VCaP (cell line): ENCODE measurements around the gene TRMT11.

Source experiments
- H3K27ac ChIP-seq: fragments of 450-650 bp; 2 replicates; pipeline ENCODE4 v1.5.1; 2017
- CTCF ChIP-seq: fragments of 450-650 bp; conservative IDR thresholded peaks from 2 replicates; pipeline ENCODE4 v1.5.1; 2017; ENCODE audit warnings: mild to moderate bottlenecking, moderate library complexity

TRMT11 gene

DNA sequence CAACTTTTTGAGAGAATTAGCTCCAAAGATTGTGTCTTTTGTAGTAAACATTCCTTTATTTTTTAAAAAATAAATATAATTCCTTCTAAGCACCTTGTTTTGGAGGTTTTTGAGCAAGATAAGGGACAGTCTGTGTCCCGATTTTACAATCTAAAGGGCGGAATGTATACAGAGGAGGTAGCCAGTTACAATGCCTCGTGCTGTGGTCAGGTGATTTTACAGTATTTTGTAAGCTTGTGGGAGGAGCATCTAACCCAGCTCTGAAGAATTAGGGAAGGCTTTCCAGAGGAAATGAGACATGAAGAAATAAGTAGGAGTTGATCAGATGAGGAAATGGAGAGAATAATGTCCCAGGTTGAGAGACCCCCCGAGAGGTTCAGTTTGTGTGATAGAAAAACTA lies 28.5 kb upstream of the TRMT11 start:
- peak overlapping the region; percentile 92 for H3K27ac ChIP-seq

DNA sequence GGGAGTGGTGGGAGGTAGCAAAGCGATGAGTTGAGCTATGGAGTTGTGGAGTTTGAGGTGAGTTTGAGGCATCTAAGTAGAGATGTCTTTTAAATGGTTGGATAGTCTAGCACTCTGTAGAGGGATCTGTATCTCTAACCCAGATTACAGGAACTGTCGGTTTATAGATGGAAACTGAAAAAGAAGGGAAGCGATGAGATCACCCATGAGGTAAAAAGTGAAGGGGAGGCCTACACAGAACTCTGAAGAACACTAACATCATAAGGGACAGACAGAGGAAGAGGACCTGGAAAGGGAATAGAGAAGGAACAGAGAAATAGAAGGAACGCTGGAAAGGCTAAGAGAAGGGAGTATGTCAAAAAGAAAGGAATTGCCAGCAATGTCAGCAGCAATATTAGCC lies 27.3 kb upstream of the TRMT11 start:
- no peak for TF ChIP-seq CTCF

More for the DNA sequence above, 28.5 kb upstream of the TRMT11 start:
- no peak for TF ChIP-seq CTCF

GRCh38 chr6:125961117-125961516 lies 25.2 kb upstream of the TRMT11 start:
- H3K27ac ChIP-seq: no peak overlapping the region
- TF ChIP-seq CTCF: no peak

More for the DNA sequence above, 27.3 kb upstream of the TRMT11 start:
- no peak overlapping the region for H3K27ac ChIP-seq

GRCh38 chr6:125962900-125963497 lies 23.3 kb upstream of the TRMT11 start:
- H3K27ac ChIP-seq: no peak overlapping the region
- TF ChIP-seq CTCF: no peak

DNA sequence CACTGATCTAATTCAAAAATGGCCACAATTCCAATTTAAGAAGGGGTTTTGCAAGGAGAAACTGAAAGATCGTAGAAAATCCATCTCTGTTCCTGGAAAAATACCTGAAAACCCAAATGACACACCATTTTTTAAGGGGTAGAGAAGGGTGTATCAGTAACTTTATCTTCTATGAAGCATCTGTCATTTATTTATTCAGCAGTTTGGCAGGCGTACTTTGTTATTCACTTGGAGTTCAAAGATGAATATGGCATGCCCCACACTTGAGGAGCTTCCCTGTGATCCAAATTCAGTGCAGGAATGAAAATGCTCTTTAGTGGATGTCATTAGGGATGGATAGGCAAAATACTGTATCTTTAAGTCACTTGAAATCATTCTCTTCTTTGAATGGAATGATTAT lies 22.5 kb upstream of the TRMT11 start:
- TF ChIP-seq CTCF: no peak

DNA sequence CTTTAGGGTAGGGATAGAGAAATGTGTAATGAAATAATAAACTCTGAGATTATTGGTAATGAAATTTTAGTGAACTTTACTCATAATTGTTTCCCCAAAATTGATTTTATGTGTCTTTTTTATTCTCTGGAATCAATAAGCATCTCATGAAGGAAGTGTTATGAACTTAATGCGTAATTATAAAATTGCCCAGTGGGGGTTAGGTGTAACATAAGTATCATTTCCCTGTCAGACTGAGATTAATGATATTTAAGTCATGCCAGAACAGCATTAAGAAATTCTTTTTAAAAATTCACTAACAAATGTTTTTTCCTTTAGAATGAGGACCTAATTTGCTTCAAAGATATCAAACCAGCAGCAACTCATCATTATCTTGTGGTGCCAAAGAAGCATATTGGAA lies 19.8 kb upstream of the TRMT11 start:
- TF ChIP-seq CTCF: no peak
- H3K27ac ChIP-seq: no peak overlapping the region

More for the DNA sequence above, 22.5 kb upstream of the TRMT11 start:
- no peak overlapping the region for H3K27ac ChIP-seq

DNA sequence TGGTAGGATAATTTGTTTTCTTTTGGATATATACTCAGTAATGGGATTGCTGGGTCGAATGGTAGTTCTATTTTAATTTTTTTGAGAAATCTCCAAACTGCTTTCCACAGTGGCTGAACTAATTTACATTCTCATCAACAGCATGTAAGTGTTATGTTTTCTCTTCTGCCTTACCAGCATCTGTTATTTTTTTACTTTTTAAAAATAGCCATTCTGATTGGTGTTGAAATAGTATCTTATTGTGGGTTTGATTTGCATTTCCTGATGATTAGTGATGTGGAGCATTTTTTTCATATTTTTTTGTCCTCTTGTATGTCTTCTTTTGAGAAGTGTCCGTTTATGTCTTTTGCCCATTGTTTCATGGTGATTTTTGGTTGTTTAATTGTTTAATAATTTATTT lies 17.8 kb upstream of the TRMT11 start:
- TF ChIP-seq CTCF: no peak
- no peak overlapping the region for H3K27ac ChIP-seq
